Mammary epithelial cell (primary cell): ENCODE measurements around the gene TJP2.

Experiments
- CTCF ChIP-seq, 2 donors: IDR thresholded peaks in 1 of 2; conservative IDR thresholded peaks in 1 of 2; 2 replicates each; pipeline ENCODE4 v1.5.1; 2011 to 2012; ENCODE audit warnings: inconsistent platforms in 2 of 2, low read length in 2 of 2, mild to moderate bottlenecking in 2 of 2, control low read depth in 1 of 2, low read depth in 1 of 2; ENCODE audit not compliant: insufficient read depth in 1 of 2; ENCODE audit errors: extremely low read depth in 1 of 2
- EZH2 ChIP-seq: IDR thresholded peaks from 2 replicates; pipeline ENCODE4 v1.6.1; 2012; ENCODE audit warnings: low read length, inconsistent platforms, borderline replicate concordance

GRCh38 chr9:69153707-69154521 is 20.2 kb upstream of the TJP2 start:
- TF ChIP-seq CTCF (conservative IDR thresholded peaks at IDR 0.05 in 1 of 2, IDR thresholded peaks at IDR 0.05 in 1 of 2; ENCODE audit: extremely low read depth in 1 of 2, insufficient read depth in 1 of 2, low read depth in 1 of 2, low read length in 2 of 2) (no peak), EZH2 (no peak)
